Stimulated activated CD8-positive, alpha-beta memory T cell treated with anti-CD3 and anti-CD28 coated beads, Interleukin-12 subunit alpha, Interleukin-12 subunit beta, amount 100 ng/mL, for 4 hours (primary cell): ENCODE data around the gene TINAG.
"Not testable (repeated sequence)": the region's sequence is repeated elsewhere in the genome, so short reads cannot be mapped to it uniquely, and the experiment has no call there.

Experiments
- DNase-seq: peaks from one replicate; pipeline ENCODE4 v3.0.0-alpha.2; 2020; ENCODE audit warnings: low read depth

The TINAG gene

GRCh38 chr6:54308986-54309315 lies 710 bp downstream of the TINAG start:
- no peak for DNase-seq

- DNase-seq = no peak
Measured at GRCh38 chr6:54310377-54311152, 2.3 kb downstream of the TINAG start.

GRCh38 chr6:54315656-54316055 lies 7.4 kb downstream of the TINAG start:
- DNase-seq = no peak

- no peak for DNase-seq
Measured at GRCh38 chr6:54320871-54321270, 12.6 kb downstream of the TINAG start.

GRCh38 chr6:54327631-54328030 lies 19.4 kb downstream of the TINAG start:
- no peak for DNase-seq

- not testable (repeated sequence) for DNase-seq
Measured at GRCh38 chr6:54331571-54331970, 23.3 kb downstream of the TINAG start.

GRCh38 chr6:54335871-54336270 lies 27.6 kb downstream of the TINAG start:
- no peak for DNase-seq

GRCh38 chr6:54353975-54354374 lies 45.7 kb downstream of the TINAG start:
- no peak for DNase-seq

- DNase-seq = no peak
Measured at GRCh38 chr6:54354608-54355007, 46.4 kb downstream of the TINAG start.

- DNase-seq = no peak
Measured at GRCh38 chr6:54357141-54357540, 48.9 kb downstream of the TINAG start.

- no peak for DNase-seq
Measured at GRCh38 chr6:54361188-54361587, 52.9 kb downstream of the TINAG start.

GRCh38 chr6:54361734-54362133 lies 53.5 kb downstream of the TINAG start:
- no peak for DNase-seq

- DNase-seq = no peak
Measured at GRCh38 chr6:54366667-54367327, 58.6 kb downstream of the TINAG start.

- DNase-seq = no peak
Measured at GRCh38 chr6:54377776-54378175, 69.5 kb downstream of the TINAG start.

- DNase-seq = no peak
Measured at GRCh38 chr6:54386295-54386694, 78.1 kb downstream of the TINAG start.

GRCh38 chr6:54390362-54390761 lies 82.1 kb downstream of the TINAG start:
- no peak for DNase-seq

GRCh38 chr6:54391577-54391976 lies 83.3 kb downstream of the TINAG start:
- no peak for DNase-seq

- DNase-seq = no peak
Measured at GRCh38 chr6:54403096-54403495, 94.9 kb downstream of the TINAG start.

GRCh38 chr6:54404791-54405190 lies 96.5 kb downstream of the TINAG start:
- DNase-seq = no peak

- DNase-seq = no peak
Measured at GRCh38 chr6:54411767-54412166, 103.5 kb downstream of the TINAG start.

- DNase-seq = no peak
Measured at GRCh38 chr6:54415517-54415916, 107.3 kb downstream of the TINAG start.

GRCh38 chr6:54419885-54420284 lies 111.6 kb downstream of the TINAG start:
- DNase-seq = no peak

GRCh38 chr6:54426995-54427394 lies 118.8 kb downstream of the TINAG start:
- no peak for DNase-seq

- DNase-seq = no peak
Measured at GRCh38 chr6:54427396-54427937, 119.2 kb downstream of the TINAG start.
